Uterus (tissue), 2 donors: ENCODE results near the gene ECHS1.

Source experiments
- CTCF ChIP-seq, 4 experiments: fragments of 200-600 bp in 2 of 4; fragments of 450-650 bp in 2 of 4; sonication (generic) in 2 of 4; IDR thresholded peaks; one replicate each; pipeline ENCODE4 v1.5.1; 2016 to 2019; ENCODE audit warnings: antibody characterized with exemption in 4 of 4, mild to moderate bottlenecking in 2 of 4, moderate library complexity in 1 of 4
- POLR2A ChIP-seq, 2 donors: fragments of 450-650 bp; IDR thresholded peaks; one replicate each; pipeline ENCODE4 v1.6.1; 2016; ENCODE audit warnings: antibody characterized with exemption in 2 of 2, mild to moderate bottlenecking in 1 of 2, moderate library complexity in 1 of 2

- TF ChIP-seq CTCF (IDR thresholded peaks at IDR 0.05) (no peak), POLR2A (IDR thresholded peaks at IDR 0.05) (no peak)
These were observed 29.6 kb downstream of the ECHS1 start for GRCh38 chr10:133343558-133343957.
